GM19240 (cell line): ENCODE results near the gene PHF3.

Experiments
- DNase-seq: peaks from one replicate; pipeline ENCODE4 v3.0.0; 2011; ENCODE audit warnings: low spot score; ENCODE audit not compliant: insufficient read length

The PHF3 gene

GRCh38 chr6:63635588-63636517 lies at the start of gene PHF3:
TSS of gene PHF3 (plus strand) at chr6:63635802. CDS start at chr6:63646552, 10,750 bp downstream.
- peak; percentile 74 for DNase-seq

- no peak for DNase-seq
Measured at GRCh38 chr6:63589952-63590411, 45.6 kb upstream of the PHF3 start.

GRCh38 chr6:63592886-63593285 lies 42.7 kb upstream of the PHF3 start:
- DNase-seq, result no peak

- DNase-seq, result no peak
Measured at GRCh38 chr6:63597141-63598048, 38.2 kb upstream of the PHF3 start.

- DNase-seq, result peak; percentile 71
Measured at GRCh38 chr6:63598049-63599036, 37.3 kb upstream of the PHF3 start.

- no peak for DNase-seq
Measured at GRCh38 chr6:63599243-63599642, 36.4 kb upstream of the PHF3 start.

- no peak for DNase-seq
Measured at GRCh38 chr6:63600136-63600535, 35.5 kb upstream of the PHF3 start.

- DNase-seq, result no peak
Measured at GRCh38 chr6:63609231-63609630, 26.4 kb upstream of the PHF3 start.

- no peak for DNase-seq
Measured at GRCh38 chr6:63610944-63611343, 24.7 kb upstream of the PHF3 start.

- no peak for DNase-seq
Measured at GRCh38 chr6:63611560-63611959, 24.0 kb upstream of the PHF3 start.

- no peak for DNase-seq
Measured at GRCh38 chr6:63615590-63615989, 20.0 kb upstream of the PHF3 start.

- no peak for DNase-seq
Measured at GRCh38 chr6:63624091-63624490, 11.5 kb upstream of the PHF3 start.

GRCh38 chr6:63630466-63630865 lies 5.1 kb upstream of the PHF3 start:
- DNase-seq, result no peak

- DNase-seq, result no peak
Measured at GRCh38 chr6:63634630-63635029, 972 bp upstream of the PHF3 start.

- no peak for DNase-seq
Measured at GRCh38 chr6:63635215-63635587, 401 bp upstream of the PHF3 start.

- DNase-seq, result no peak
Measured at GRCh38 chr6:63636518-63637021, 968 bp downstream of the PHF3 start.

GRCh38 chr6:63637865-63638445 lies 2.4 kb downstream of the PHF3 start:
- no peak for DNase-seq

GRCh38 chr6:63640062-63640461 lies 4.5 kb downstream of the PHF3 start:
- no peak for DNase-seq

- no peak for DNase-seq
Measured at GRCh38 chr6:63643862-63644261, 8.3 kb downstream of the PHF3 start.

GRCh38 chr6:63644668-63645326 lies 9.2 kb downstream of the PHF3 start:
- DNase-seq, result no peak
